GM23338 (cell line): ENCODE measurements around the gene NOL9. TPM values are rescaled to one million over a fixed set of nuclear protein-coding genes. Genes with fewer than 3 reads are reported as not detected.

Experiments used
- ATAC-seq: fragments of 200-7000 bp; cut with Tn5 transposase; 3 replicates; pipeline ENCODE4 v1.9.1; 2020
- DNase-seq: peaks from one replicate; pipeline ENCODE4 v3.0.0-alpha.2; 2015; ENCODE audit warnings: low spot score
- H2AFZ ChIP-seq: fragments of 200-600 bp; sonication (generic); 2 replicates; pipeline ENCODE4 v1.8.0; 2016; ENCODE audit warnings: antibody characterized with exemption, mild to moderate bottlenecking, moderate library complexity
- H3F3A ChIP-seq: fragments of 200-600 bp; sonication (generic); replicated peaks from 2 replicates; pipeline ENCODE4 v1.8.0; 2017; ENCODE audit warnings: antibody characterized with exemption, mixed run types, low read depth
- H3K27ac ChIP-seq: fragments of 200-600 bp; sonication (generic); 2 replicates; pipeline ENCODE4 v1.6.1; 2016; ENCODE audit warnings: low read depth
- H3K27me3 ChIP-seq: fragments of 200-600 bp; sonication (generic); 2 replicates; pipeline ENCODE4 v1.8.0; 2016; ENCODE audit warnings: mild to moderate bottlenecking, mixed run types, moderate library complexity; ENCODE audit not compliant: insufficient read depth
- H3K36me3 ChIP-seq: fragments of 200-600 bp; sonication (generic); 2 replicates; pipeline ENCODE4 v1.8.0; 2016; ENCODE audit warnings: mild to moderate bottlenecking; ENCODE audit not compliant: insufficient read depth
- H3K4me1 ChIP-seq: fragments of 200-600 bp; sonication (generic); 2 replicates; pipeline ENCODE4 v1.8.0; 2016; ENCODE audit warnings: mild to moderate bottlenecking, moderate library complexity; ENCODE audit not compliant: insufficient read depth
- H3K4me2 ChIP-seq: fragments of 200-600 bp; sonication (generic); 2 replicates; pipeline ENCODE4 v1.7.1; 2017; ENCODE audit warnings: mixed run types
- H3K4me3 ChIP-seq: fragments of 200-600 bp; sonication (generic); 2 replicates; pipeline ENCODE4 v1.6.1; 2016; ENCODE audit warnings: mixed run types
- H3K79me2 ChIP-seq: fragments of 200-600 bp; sonication (generic); replicated peaks from 2 replicates; pipeline ENCODE4 v1.8.0; 2017; ENCODE audit warnings: mild to moderate bottlenecking; ENCODE audit not compliant: insufficient read depth
- H3K9me2 ChIP-seq: fragments of 200-600 bp; sonication (generic); 2 replicates; pipeline ENCODE4 v1.8.0; 2017; ENCODE audit not compliant: insufficient read depth
- H4K20me1 ChIP-seq: fragments of 200-600 bp; sonication (generic); replicated peaks from 2 replicates; pipeline ENCODE4 v1.8.0; 2017; ENCODE audit warnings: mild to moderate bottlenecking; ENCODE audit not compliant: insufficient read depth
- H3K27ac Mint-ChIP-seq: 2 replicates; pipeline ENCODE4 v1.8.0; 2020; ENCODE audit warnings: inconsistent platforms, mild to moderate bottlenecking, moderate library complexity, mixed read lengths
- H3K27me3 Mint-ChIP-seq: 3 replicates; pipeline ENCODE4 v1.8.0; 2022; ENCODE audit warnings: low read depth, mild to moderate bottlenecking, moderate library complexity, mixed read lengths, inconsistent platforms; ENCODE audit not compliant: insufficient read depth, poor library complexity
- H3K36me3 Mint-ChIP-seq: 3 replicates; pipeline ENCODE4 v1.8.0; 2021; ENCODE audit warnings: low read depth, mild to moderate bottlenecking, inconsistent platforms, moderate library complexity, mixed read lengths
- H3K4me1 Mint-ChIP-seq: 3 replicates; pipeline ENCODE4 v1.8.0; 2020; ENCODE audit warnings: mild to moderate bottlenecking, inconsistent platforms, mixed read lengths
- H3K4me3 Mint-ChIP-seq: 3 replicates; pipeline ENCODE4 v1.8.0; 2021; ENCODE audit warnings: moderate library complexity, mild to moderate bottlenecking, inconsistent platforms, mixed read lengths
- H3K9me3 Mint-ChIP-seq: 3 replicates; pipeline ENCODE4 v1.8.0; 2020; ENCODE audit warnings: moderate library complexity, mild to moderate bottlenecking, inconsistent platforms, mixed read lengths
- CREB1 ChIP-seq: fragments of 250-450 bp; sonication (Bioruptor Pico); IDR thresholded peaks from 2 replicates; pipeline ENCODE4 v1.5.0; 2020; ENCODE audit warnings: low read depth, mild to moderate bottlenecking, moderate library complexity
- POLR2AphosphoS5 ChIP-seq: IDR thresholded peaks from 2 replicates; pipeline ENCODE4 v1.6.1; 2016; ENCODE audit warnings: antibody characterized with exemption, low read depth
- long read RNA-seq: library from polyadenylated mRNA; unstranded; transcript quantifications from one replicate; pipeline ENCODE4 v2.0.0, GENCODE V29; 2020; ENCODE audit not compliant: unreplicated experiment
- polyA plus RNA-seq: library from polyadenylated mRNA; unstranded; fragments of >200 nt; fragmentation: Nextera tagmentation; extraction: Ambion mirVana; gene quantifications from 2 replicates; pipeline ENCODE4 v1.2.1, GENCODE V29; 2016
- total RNA-seq: library from RNA; depleted of rRNA; stranded (reverse); fragments of >200 nt; shearing (Covaris generic); gene quantifications from 2 replicates; pipeline ENCODE4 v1.2.3, GENCODE V29; 2014; rRNA removed
- TF ChIP-seq, protein P1 (sequence below): IDR thresholded peaks from one replicate; pipeline ENCODE4 v1.6.1; 2018; ENCODE audit warnings: antibody characterized with exemption; ENCODE audit not compliant: unreplicated experiment
- TF ChIP-seq, protein P2 (sequence below), 2 experiments: fragments of 200-600 bp in 1 of 2; sonication (generic) in 1 of 2; conservative IDR thresholded peaks; 2 replicates each; pipeline versions ENCODE4 v1.5.1 to v1.6.1; 2016 to 2017; ENCODE audit warnings: antibody characterized with exemption in 2 of 2, low read depth in 2 of 2, mild to moderate bottlenecking in 2 of 2, moderate library complexity in 1 of 2
- TF ChIP-seq, protein P3 (sequence below): IDR thresholded peaks from 2 replicates; pipeline ENCODE4 v1.6.1; 2016; ENCODE audit warnings: antibody characterized with exemption

NOL9 gene
- total RNA-seq (44.6 and 48.5 TPM in 2 replicates), polyA plus RNA-seq (11.4 and 13.2 TPM in 2 replicates)
- long read RNA-seq, full-length matches to known transcripts = 4 of 10 reads
- long read RNA-seq, partial matches to known transcripts = 3 of 10 reads
- long read RNA-seq, other reads (novel, unspliced or antisense) = 3 of 10 reads

DNA sequence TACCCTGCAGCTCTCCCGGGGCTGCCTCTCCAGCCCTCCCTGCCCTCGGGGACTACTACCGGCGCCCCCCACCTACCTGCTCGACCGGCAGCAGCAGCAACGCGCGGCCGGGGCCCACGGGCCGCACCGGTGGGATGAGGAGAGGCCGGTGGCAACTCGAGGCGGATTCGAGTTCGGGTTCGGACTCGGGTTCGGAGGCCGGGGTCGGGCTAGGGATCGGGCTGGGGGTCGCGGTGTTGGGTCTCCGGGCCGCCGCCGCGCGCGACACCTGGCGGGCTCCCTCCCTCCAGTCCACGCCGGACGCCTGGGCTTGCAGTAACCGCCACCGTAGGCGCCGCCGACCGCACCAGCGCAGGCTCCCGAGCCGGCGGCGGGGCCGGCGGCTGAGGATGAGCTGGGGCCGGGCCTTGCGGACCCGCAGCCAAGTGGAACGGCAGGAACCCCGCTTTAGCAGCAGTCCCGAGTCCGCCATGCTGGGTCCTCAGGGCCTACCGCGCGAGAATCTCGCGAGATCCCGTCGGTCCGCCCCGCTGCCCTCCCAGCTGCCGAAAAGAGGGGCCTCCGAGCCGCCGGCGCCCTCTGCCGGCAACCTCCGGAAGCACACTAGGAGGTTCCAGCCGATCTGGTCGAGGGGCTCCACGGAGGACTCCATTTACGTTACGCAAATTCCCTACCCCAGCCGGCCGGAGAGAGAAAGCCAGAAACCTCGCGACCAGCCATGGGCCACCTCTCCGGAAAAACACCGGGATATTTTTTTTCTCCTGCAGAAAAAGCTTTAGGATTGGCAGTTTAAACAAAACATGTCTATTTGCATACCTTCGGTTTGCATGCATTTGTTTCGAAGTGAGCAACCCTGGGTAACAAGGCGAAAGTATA is at the start of gene NOL9:
TSS of gene NOL9 (minus strand) at position 483 of the 876 bp plus-strand sequence. CDS start at position 472, 11 bp downstream.
- ATAC-seq (peak; percentile 88), DNase-seq (peak; percentile 94)
- Histone ChIP-seq H3K4me3 (peak within 1 kb of the TSS; percentile 96), H3F3A (0 out of 2 replicates have a peak, but pooled peaks cover 3% of the 10 kb centered on the region), H4K20me1 (peaks cover 17% of the 10 kb centered on the region), H3K27ac (no peak within 1 kb of the TSS), H3K36me3 (peaks cover 14% of the 10 kb centered on the region; the same call in 1 of the 2 replicates), H3K27me3 (no peaks in the 10 kb centered on the region), H3K9me2 (no peaks in the 10 kb centered on the region), H3K4me1 (peaks cover 9% of the 10 kb centered on the region), H2AFZ (peak within 1 kb of the TSS; percentile 87), H3K79me2 (peaks cover 38% of the 10 kb centered on the region), H3K4me2 (peak within 1 kb of the TSS; percentile 91)
- Mint-ChIP-seq H3K27me3 (peaks cover 5% of the 10 kb centered on the region), H3K9me3 (no peaks in the 10 kb centered on the region), H3K4me1 (peaks cover 9% of the 10 kb centered on the region), H3K36me3 (peaks cover 19% of the 10 kb centered on the region), H3K4me3 (peak within 1 kb of the TSS; percentile 85), H3K27ac (0 out of 2 replicates have a peak within 1 kb of the TSS, but pooled peaks have one; percentile 56)
- TF ChIP-seq, protein P1, sequence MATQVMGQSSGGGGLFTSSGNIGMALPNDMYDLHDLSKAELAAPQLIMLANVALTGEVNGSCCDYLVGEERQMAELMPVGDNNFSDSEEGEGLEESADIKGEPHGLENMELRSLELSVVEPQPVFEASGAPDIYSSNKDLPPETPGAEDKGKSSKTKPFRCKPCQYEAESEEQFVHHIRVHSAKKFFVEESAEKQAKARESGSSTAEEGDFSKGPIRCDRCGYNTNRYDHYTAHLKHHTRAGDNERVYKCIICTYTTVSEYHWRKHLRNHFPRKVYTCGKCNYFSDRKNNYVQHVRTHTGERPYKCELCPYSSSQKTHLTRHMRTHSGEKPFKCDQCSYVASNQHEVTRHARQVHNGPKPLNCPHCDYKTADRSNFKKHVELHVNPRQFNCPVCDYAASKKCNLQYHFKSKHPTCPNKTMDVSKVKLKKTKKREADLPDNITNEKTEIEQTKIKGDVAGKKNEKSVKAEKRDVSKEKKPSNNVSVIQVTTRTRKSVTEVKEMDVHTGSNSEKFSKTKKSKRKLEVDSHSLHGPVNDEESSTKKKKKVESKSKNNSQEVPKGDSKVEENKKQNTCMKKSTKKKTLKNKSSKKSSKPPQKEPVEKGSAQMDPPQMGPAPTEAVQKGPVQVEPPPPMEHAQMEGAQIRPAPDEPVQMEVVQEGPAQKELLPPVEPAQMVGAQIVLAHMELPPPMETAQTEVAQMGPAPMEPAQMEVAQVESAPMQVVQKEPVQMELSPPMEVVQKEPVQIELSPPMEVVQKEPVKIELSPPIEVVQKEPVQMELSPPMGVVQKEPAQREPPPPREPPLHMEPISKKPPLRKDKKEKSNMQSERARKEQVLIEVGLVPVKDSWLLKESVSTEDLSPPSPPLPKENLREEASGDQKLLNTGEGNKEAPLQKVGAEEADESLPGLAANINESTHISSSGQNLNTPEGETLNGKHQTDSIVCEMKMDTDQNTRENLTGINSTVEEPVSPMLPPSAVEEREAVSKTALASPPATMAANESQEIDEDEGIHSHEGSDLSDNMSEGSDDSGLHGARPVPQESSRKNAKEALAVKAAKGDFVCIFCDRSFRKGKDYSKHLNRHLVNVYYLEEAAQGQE = no peak
- TF ChIP-seq POLR2AphosphoS5 = peak; percentile 78
- TF ChIP-seq, protein P2, sequence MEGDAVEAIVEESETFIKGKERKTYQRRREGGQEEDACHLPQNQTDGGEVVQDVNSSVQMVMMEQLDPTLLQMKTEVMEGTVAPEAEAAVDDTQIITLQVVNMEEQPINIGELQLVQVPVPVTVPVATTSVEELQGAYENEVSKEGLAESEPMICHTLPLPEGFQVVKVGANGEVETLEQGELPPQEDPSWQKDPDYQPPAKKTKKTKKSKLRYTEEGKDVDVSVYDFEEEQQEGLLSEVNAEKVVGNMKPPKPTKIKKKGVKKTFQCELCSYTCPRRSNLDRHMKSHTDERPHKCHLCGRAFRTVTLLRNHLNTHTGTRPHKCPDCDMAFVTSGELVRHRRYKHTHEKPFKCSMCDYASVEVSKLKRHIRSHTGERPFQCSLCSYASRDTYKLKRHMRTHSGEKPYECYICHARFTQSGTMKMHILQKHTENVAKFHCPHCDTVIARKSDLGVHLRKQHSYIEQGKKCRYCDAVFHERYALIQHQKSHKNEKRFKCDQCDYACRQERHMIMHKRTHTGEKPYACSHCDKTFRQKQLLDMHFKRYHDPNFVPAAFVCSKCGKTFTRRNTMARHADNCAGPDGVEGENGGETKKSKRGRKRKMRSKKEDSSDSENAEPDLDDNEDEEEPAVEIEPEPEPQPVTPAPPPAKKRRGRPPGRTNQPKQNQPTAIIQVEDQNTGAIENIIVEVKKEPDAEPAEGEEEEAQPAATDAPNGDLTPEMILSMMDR (conservative IDR thresholded peaks at IDR 0.05; ENCODE audit: low read depth in 2 of 2) = peak; percentile 76 to 88
- peak; percentile 65 for TF ChIP-seq CREB1 (CRISPR knock-in tag)
- TF ChIP-seq, protein P3, sequence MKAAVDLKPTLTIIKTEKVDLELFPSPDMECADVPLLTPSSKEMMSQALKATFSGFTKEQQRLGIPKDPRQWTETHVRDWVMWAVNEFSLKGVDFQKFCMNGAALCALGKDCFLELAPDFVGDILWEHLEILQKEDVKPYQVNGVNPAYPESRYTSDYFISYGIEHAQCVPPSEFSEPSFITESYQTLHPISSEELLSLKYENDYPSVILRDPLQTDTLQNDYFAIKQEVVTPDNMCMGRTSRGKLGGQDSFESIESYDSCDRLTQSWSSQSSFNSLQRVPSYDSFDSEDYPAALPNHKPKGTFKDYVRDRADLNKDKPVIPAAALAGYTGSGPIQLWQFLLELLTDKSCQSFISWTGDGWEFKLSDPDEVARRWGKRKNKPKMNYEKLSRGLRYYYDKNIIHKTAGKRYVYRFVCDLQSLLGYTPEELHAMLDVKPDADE = peak; percentile 40; the same call in 1 of the 2 replicates
